Rectal smooth muscle tissue (tissue), 1 donor: ENCODE data around the gene SHROOM3.

Source experiments
- H3K27ac ChIP-seq: one replicate; pipeline ENCODE4 v1.7.0; 2013; ENCODE audit warnings: low read depth, low read length, inconsistent platforms
- H3K27me3 ChIP-seq: one replicate; pipeline ENCODE4 v1.7.0; 2013; ENCODE audit warnings: low read length; ENCODE audit not compliant: control insufficient read depth, insufficient read depth
- H3K36me3 ChIP-seq: one replicate; pipeline ENCODE4 v1.7.0; 2013; ENCODE audit warnings: low read length; ENCODE audit not compliant: control insufficient read depth, insufficient read depth
- H3K4me1 ChIP-seq: one replicate; pipeline ENCODE4 v1.7.0; 2013; ENCODE audit warnings: low read length; ENCODE audit not compliant: control insufficient read depth, insufficient read depth
- H3K4me3 ChIP-seq: one replicate; pipeline ENCODE4 v1.7.0; 2013; ENCODE audit warnings: low read length
- H3K9ac ChIP-seq: one replicate; pipeline ENCODE4 v1.7.0; 2013; ENCODE audit warnings: low read length

SHROOM3 gene

GRCh38 chr4:76426272-76426671, 8.8 kb upstream of the SHROOM3 start:
- H3K27me3 ChIP-seq = no peaks in the 10 kb centered on the region
- no peaks in the 10 kb centered on the region for H3K4me1 ChIP-seq
- no peak overlapping the region for H3K9ac ChIP-seq
- no peaks in the 10 kb centered on the region for H3K36me3 ChIP-seq
- no peak overlapping the region for H3K27ac ChIP-seq
- H3K4me3 ChIP-seq = no peak overlapping the region

DNA sequence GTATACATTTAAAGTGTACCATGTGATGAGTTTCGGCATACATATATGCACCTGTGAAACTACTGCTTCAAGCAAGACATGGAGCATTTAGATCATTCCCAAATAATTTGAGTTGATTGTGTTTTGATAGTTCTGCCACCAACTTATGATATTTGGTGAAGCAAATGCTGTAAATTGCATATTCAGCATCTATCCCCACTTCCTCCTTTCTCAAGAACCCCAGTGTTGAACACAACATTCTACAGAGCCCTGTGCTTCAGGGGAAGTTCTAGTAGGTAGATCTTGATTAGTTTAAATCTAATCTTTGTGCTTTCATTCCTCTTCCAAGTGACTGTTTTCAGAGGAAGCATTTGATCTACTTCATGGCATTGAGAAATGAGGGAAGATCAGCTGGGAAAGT, 5.4 kb upstream of the SHROOM3 start:
- Histone ChIP-seq H3K36me3 (no peaks in the 10 kb centered on the region), H3K27ac (no peak overlapping the region), H3K9ac (no peak overlapping the region), H3K4me1 (no peaks in the 10 kb centered on the region), H3K4me3 (no peak overlapping the region), H3K27me3 (no peaks in the 10 kb centered on the region)

DNA sequence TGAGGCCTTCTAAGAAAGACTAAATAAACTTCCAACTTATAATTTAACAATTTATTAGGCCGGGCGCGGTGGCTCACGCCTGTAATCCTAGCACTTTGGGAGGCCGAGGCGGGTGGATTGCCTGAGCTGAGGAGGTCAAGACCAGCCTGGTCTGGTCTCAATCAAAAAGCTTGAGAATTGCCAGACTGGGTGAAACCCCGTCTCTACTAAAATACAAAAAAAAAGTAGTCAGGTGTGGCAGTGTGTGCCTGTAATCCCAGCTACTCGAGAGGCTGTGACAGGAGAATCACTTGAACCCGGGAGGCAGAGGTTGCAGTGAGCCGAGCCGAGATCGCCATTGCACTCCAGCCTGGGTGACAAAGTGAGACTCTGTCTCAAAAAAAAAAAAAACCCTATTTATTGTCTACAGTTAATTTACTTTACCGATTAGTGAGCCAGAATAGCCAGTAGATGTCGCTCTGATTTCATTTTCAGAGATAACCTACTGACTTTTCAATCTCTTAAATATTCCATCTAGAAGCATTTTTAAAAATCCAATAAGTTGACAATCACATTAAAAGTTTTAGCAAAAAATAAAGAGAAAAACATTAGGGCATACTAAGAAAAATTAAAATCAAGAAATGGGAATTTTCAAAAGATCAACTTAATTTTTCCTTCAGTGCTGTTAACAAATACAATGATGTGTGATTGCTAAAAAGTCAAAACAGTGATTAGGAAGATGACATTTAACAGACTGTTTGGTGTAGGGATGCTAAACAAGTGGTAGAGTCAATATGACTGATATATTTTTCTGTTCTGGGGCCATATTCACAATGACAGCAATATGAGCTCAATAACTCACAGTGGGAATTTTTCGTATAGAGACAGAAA, 4.3 kb upstream of the SHROOM3 start:
- Histone ChIP-seq H3K4me1 (no peaks in the 10 kb centered on the region), H3K9ac (no peak overlapping the region), H3K27ac (no peak overlapping the region), H3K27me3 (no peaks in the 10 kb centered on the region), H3K36me3 (no peaks in the 10 kb centered on the region), H3K4me3 (no peak overlapping the region)

DNA sequence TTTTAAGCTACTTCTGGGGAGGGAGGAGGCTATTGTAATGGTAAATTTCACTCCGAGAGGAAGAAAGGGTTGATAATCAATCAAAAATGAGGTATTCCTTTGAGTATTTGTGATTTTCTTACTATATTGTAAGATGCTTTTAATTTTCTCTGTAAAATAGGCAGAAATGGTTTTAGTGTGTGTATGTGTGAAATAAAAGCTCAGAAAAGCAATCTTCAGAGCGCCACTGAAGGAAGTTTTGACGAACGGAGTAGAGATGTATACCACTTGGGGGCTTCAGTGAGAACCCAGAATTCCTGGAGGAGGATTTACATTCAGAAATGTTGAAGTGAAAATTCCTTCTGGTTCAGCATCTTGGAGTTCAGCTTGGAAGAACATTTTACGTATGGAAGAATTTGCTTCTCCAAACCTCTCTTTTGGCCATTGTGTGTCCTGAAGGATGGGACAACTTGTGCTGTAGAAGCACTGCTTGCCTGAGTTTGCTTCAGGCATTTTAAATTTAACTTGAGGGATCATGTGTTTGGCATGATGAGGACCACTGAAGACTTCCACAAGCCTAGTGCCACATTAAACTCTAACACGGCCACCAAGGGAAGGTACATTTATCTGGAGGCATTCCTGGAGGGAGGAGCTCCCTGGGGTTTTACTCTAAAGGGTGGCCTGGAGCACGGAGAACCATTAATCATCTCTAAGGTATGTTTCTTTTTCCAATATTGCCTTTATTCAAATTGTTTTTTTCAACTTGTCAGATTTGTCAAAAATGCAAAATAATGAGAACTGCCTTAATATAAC, 695 bp downstream of the SHROOM3 start:
- Histone ChIP-seq H3K27ac (peak overlapping the region; percentile 60), H3K4me3 (peak overlapping the region; percentile 40), H3K4me1 (no peaks in the 10 kb centered on the region), H3K9ac (no peak overlapping the region), H3K36me3 (no peaks in the 10 kb centered on the region), H3K27me3 (no peaks in the 10 kb centered on the region)

DNA sequence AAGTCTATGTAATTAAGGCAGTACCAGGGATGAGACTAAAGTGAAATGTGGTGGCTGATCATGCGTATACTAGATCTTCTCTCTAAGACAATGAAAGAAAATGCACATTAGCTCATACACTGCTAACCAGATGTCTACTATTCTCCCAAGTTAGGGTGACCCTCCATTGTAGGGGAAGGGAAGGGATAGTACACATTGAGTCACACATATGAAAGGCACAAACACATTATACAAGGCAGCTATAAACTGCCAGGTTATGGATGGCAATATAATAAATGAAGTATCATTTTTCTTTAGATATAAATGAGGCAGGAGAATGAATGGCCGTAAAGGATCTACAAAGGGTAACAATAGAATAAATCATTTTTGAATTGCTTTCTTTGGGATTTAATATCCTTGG, 4.5 kb downstream of the SHROOM3 start:
- Histone ChIP-seq H3K4me1 (no peaks in the 10 kb centered on the region), H3K27me3 (no peaks in the 10 kb centered on the region), H3K9ac (no peak overlapping the region), H3K36me3 (no peaks in the 10 kb centered on the region), H3K27ac (no peak overlapping the region), H3K4me3 (no peak overlapping the region)

- Histone ChIP-seq H3K9ac (no peak overlapping the region), H3K27ac (no peak overlapping the region), H3K4me3 (no peak overlapping the region), H3K4me1 (no peaks in the 10 kb centered on the region), H3K36me3 (no peaks in the 10 kb centered on the region), H3K27me3 (no peaks in the 10 kb centered on the region)
These were observed 6.9 kb downstream of the SHROOM3 start for GRCh38 chr4:76441881-76442280.

DNA sequence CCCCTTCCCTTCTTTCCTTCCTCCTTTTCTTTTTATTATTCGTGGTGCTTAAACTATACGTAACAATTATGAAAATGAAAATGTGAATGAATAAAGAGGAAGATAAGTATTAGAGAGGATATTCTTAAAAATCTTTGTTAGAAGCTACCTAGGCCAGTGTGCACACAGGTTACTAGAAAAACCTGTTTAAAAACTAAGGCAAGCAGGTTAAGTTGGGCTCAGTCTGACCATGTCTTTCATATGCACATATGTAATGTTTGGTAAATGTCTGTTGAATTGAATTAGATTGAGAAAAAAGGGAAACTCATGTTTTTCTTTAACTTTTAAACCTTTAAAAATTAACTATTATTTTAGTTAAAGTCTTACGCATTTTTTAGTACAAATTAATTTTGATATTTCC, 7.8 kb downstream of the SHROOM3 start:
- Histone ChIP-seq H3K4me3 (no peak overlapping the region), H3K9ac (no peak overlapping the region), H3K36me3 (no peaks in the 10 kb centered on the region), H3K27ac (no peak overlapping the region), H3K4me1 (peaks cover 3% of the 10 kb centered on the region), H3K27me3 (no peaks in the 10 kb centered on the region)

- H3K27ac ChIP-seq = no peak overlapping the region
- no peaks in the 10 kb centered on the region for H3K27me3 ChIP-seq
These were observed 8.3 kb downstream of the SHROOM3 start for GRCh38 chr4:76443376-76443775.

DNA sequence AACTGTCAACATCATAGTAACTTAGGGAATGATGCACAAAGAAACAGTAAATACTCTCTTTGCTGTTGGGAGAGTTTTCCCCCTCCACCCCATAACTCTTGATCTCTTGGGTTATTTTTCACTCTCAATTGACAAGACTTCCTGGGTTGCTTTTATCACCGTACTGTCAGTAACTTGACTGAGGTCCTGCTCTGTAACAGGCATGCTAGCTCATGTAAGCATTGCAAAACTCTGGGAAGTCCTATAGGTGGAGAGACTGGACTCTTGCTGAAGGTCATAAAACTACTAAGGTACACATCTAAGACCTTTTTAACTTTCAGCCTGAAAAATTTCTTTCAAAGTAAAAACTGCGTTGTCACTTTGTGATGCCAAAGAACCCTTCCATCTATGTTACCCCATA, 10.9 kb downstream of the SHROOM3 start:
- Histone ChIP-seq H3K9ac (no peak overlapping the region), H3K27me3 (no peaks in the 10 kb centered on the region), H3K4me1 (peaks cover 7% of the 10 kb centered on the region), H3K4me3 (no peak overlapping the region), H3K36me3 (no peaks in the 10 kb centered on the region), H3K27ac (no peak overlapping the region)

More at GRCh38 chr4:76443376-76443775, 8.3 kb downstream of the SHROOM3 start:
- Histone ChIP-seq H3K4me3 (no peak overlapping the region), H3K36me3 (no peaks in the 10 kb centered on the region), H3K4me1 (peaks cover 3% of the 10 kb centered on the region), H3K9ac (no peak overlapping the region)

- H3K36me3 ChIP-seq = no peaks in the 10 kb centered on the region
- H3K27ac ChIP-seq = no peak overlapping the region
- H3K4me3 ChIP-seq = no peak overlapping the region
- H3K27me3 ChIP-seq = no peaks in the 10 kb centered on the region
- H3K4me1 ChIP-seq = peaks cover 7% of the 10 kb centered on the region
- H3K9ac ChIP-seq = no peak overlapping the region
These were observed 12.4 kb downstream of the SHROOM3 start for GRCh38 chr4:76447393-76447851.

DNA sequence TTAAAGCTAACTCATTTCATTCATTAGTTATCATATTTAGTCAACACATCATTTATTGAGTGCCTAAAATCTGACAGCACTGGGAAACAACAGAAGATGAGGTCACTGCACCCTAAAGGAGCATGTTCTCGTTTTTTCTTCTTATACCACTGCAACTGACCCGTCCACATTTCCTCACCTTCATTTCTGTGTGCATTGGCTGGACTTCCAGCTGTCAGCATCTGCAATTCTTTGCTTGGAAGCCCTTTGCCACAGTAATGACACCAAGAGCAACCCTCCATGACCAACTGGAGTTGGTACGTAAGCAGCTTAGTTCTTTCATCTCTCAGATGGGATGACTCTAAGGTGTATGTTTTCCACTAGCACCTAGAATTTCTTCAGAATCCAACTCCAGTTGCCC, 13.2 kb downstream of the SHROOM3 start:
- Histone ChIP-seq H3K36me3 (no peaks in the 10 kb centered on the region), H3K27me3 (no peaks in the 10 kb centered on the region), H3K4me3 (no peak overlapping the region), H3K4me1 (peaks cover 7% of the 10 kb centered on the region), H3K9ac (no peak overlapping the region), H3K27ac (no peak overlapping the region)

- Histone ChIP-seq H3K27me3 (no peaks in the 10 kb centered on the region), H3K27ac (no peak overlapping the region), H3K4me3 (no peak overlapping the region), H3K36me3 (no peaks in the 10 kb centered on the region), H3K9ac (no peak overlapping the region), H3K4me1 (peaks cover 7% of the 10 kb centered on the region)
These were observed 14.3 kb downstream of the SHROOM3 start for GRCh38 chr4:76449362-76449767.
